ENCODE results near the gene SERINC2.

The SERINC2 gene

GRCh38 chr1:31433396-31433930, 20.4 kb downstream of the SERINC2 start:
- H3K9ac ChIP-seq (ENCODE audit: low read length) = no peak overlapping the region

GRCh38 chr1:31434101-31434871, 21.3 kb downstream of the SERINC2 start:
- Histone ChIP-seq H3K9ac (ENCODE audit: low read length) (no peak overlapping the region), H3K79me2 (ENCODE audit: low read length) (no peaks in the 10 kb centered on the region), H3F3A (ENCODE audit: insufficient read depth, low read length) (no peaks in the 10 kb centered on the region), H3K9me3 (replicated peaks; ENCODE audit: insufficient read depth, low read length) (no peaks in the 10 kb centered on the region), H3K27ac (ENCODE audit: low read length) (no peak overlapping the region), H2AFZ (ENCODE audit: low read length) (no peak overlapping the region), H3K36me3 (replicated peaks; ENCODE audit: insufficient read depth, low read length) (no peaks in the 10 kb centered on the region), H4K20me1 (ENCODE audit: insufficient read depth, low read length) (no peaks in the 10 kb centered on the region), H3K27me3 (replicated peaks; ENCODE audit: insufficient read depth, low read length) (no peaks in the 10 kb centered on the region), H3K4me3 (ENCODE audit: low read length) (no peak overlapping the region), H3K4me2 (ENCODE audit: low read depth, low read length) (no peak overlapping the region), H3K9me2 (replicated peaks; ENCODE audit: insufficient read depth, low read length) (no peaks in the 10 kb centered on the region), H3K4me1 (ENCODE audit: low read length) (no peaks in the 10 kb centered on the region)
- DNase-seq = no peak
- TF ChIP-seq CTCF (IDR thresholded peaks at IDR 0.05; ENCODE audit: low read length) (no peak), EZH2 (optimal IDR thresholded peaks at IDR 0.05; ENCODE audit: low read depth, low read length) (no peak), EZH2phosphoT487 (IDR thresholded peaks at IDR 0.05; ENCODE audit: low read length) (no peak)

More at GRCh38 chr1:31433396-31433930, 20.4 kb downstream of the SERINC2 start:
- TF ChIP-seq CTCF (IDR thresholded peaks at IDR 0.05; ENCODE audit: low read length) (no peak), EZH2 (optimal IDR thresholded peaks at IDR 0.05; ENCODE audit: low read depth, low read length) (no peak), EZH2phosphoT487 (IDR thresholded peaks at IDR 0.05; ENCODE audit: low read length) (no peak)
- Histone ChIP-seq H3K4me2 (ENCODE audit: low read depth, low read length) (no peak overlapping the region), H3K4me1 (ENCODE audit: low read length) (no peaks in the 10 kb centered on the region), H4K20me1 (ENCODE audit: insufficient read depth, low read length) (no peaks in the 10 kb centered on the region), H3K36me3 (replicated peaks; ENCODE audit: insufficient read depth, low read length) (no peaks in the 10 kb centered on the region), H3K9me3 (replicated peaks; ENCODE audit: insufficient read depth, low read length) (no peaks in the 10 kb centered on the region), H3K79me2 (ENCODE audit: low read length) (no peaks in the 10 kb centered on the region), H3K27me3 (replicated peaks; ENCODE audit: insufficient read depth, low read length) (no peaks in the 10 kb centered on the region), H3F3A (ENCODE audit: insufficient read depth, low read length) (no peaks in the 10 kb centered on the region), H3K27ac (ENCODE audit: low read length) (no peak overlapping the region), H3K9me2 (replicated peaks; ENCODE audit: insufficient read depth, low read length) (no peaks in the 10 kb centered on the region), H2AFZ (ENCODE audit: low read length) (no peak overlapping the region), H3K4me3 (ENCODE audit: low read length) (no peak overlapping the region)
- DNase-seq = no peak

- no peak overlapping the region for H3K4me3 ChIP-seq (ENCODE audit: low read length)
- no peaks in the 10 kb centered on the region for H3K9me2 ChIP-seq (replicated peaks; ENCODE audit: insufficient read depth, low read length)
- no peak overlapping the region for H3K4me2 ChIP-seq (ENCODE audit: low read depth, low read length)
- no peak overlapping the region for H3K27ac ChIP-seq (ENCODE audit: low read length)
- H3K9me3 ChIP-seq (replicated peaks; ENCODE audit: insufficient read depth, low read length) = no peaks in the 10 kb centered on the region
- H3K4me1 ChIP-seq (ENCODE audit: low read length) = no peaks in the 10 kb centered on the region
- H3K9ac ChIP-seq (ENCODE audit: low read length) = no peak overlapping the region
- no peak overlapping the region for H2AFZ ChIP-seq (ENCODE audit: low read length)
- no peak for DNase-seq
- no peaks in the 10 kb centered on the region for H3K36me3 ChIP-seq (replicated peaks; ENCODE audit: insufficient read depth, low read length)
- no peaks in the 10 kb centered on the region for H4K20me1 ChIP-seq (ENCODE audit: insufficient read depth, low read length)
- TF ChIP-seq EZH2 (optimal IDR thresholded peaks at IDR 0.05; ENCODE audit: low read depth, low read length) = no peak
- no peak for TF ChIP-seq CTCF (IDR thresholded peaks at IDR 0.05; ENCODE audit: low read length)
- TF ChIP-seq EZH2phosphoT487 (IDR thresholded peaks at IDR 0.05; ENCODE audit: low read length) = no peak
- H3F3A ChIP-seq (ENCODE audit: insufficient read depth, low read length) = no peaks in the 10 kb centered on the region
- H3K27me3 ChIP-seq (replicated peaks; ENCODE audit: insufficient read depth, low read length) = no peaks in the 10 kb centered on the region
- no peaks in the 10 kb centered on the region for H3K79me2 ChIP-seq (ENCODE audit: low read length)
Observed at GRCh38 chr1:31434979-31435378, 22.0 kb downstream of the SERINC2 start.
